ENCODE data around the gene TMEM200A.

- TF ChIP-seq EZH2 (IDR thresholded peaks at IDR 0.05; ENCODE audit: insufficient read depth, poor library complexity, severe bottlenecking) (no peak), EZH2phosphoT487 (IDR thresholded peaks at IDR 0.05; ENCODE audit: insufficient read depth, low read depth) (no peak)
Measured at GRCh38 chr6:130486417-130486816, 120.6 kb downstream of the TMEM200A start.
